SH-SY5Y (cell line): ENCODE results near the gene THBD.

Experiments
- GATA2 ChIP-seq: IDR thresholded peaks from 2 replicates; pipeline ENCODE4 v1.6.1; 2011; ENCODE audit warnings: mild to moderate bottlenecking, low read depth, low read length
- GATA3 ChIP-seq: IDR thresholded peaks from 2 replicates; pipeline ENCODE4 v1.6.1; 2011; ENCODE audit warnings: low read depth, mild to moderate bottlenecking, low read length, moderate library complexity

The THBD gene

DNA sequence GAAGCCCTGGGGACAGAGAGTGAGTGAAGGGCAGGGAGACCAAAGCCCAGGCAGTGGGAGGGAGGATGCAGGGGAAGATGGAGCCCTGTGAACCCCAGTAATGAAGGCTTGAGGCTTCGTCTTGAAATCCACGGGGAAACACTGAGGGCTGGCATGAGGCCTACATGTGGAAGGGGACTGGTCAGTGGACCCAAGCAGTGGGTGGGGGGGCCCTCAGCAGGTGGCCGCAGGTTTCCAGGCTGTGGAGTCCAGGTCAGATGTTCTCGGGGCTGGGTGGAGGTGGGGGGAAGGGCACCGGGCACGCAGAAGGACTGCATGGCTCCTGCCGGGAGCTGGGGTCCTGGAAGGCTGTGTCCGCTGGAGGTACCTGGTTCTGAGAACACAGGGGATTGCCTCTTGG, 39.4 kb upstream of the THBD start:
- no peak for TF ChIP-seq GATA3
- TF ChIP-seq GATA2 = no peak

GRCh38 chr20:23087587-23088251, 38.2 kb upstream of the THBD start:
- TF ChIP-seq GATA2 (no peak), GATA3 (no peak)

- no peak for TF ChIP-seq GATA2
- no peak for TF ChIP-seq GATA3
Measured at GRCh38 chr20:23086931-23087411, 37.5 kb upstream of the THBD start.

GRCh38 chr20:23086056-23086566, 36.6 kb upstream of the THBD start, which contains the start of gene CD93:
TSS of gene CD93 (minus strand) at chr20:23086324. CDS start at chr20:23086192, 132 bp downstream.
- no peak for TF ChIP-seq GATA3
- no peak for TF ChIP-seq GATA2

GRCh38 chr20:23085436-23086055, 36.1 kb upstream of the THBD start:
- TF ChIP-seq GATA2 = no peak
- TF ChIP-seq GATA3 = no peak

DNA sequence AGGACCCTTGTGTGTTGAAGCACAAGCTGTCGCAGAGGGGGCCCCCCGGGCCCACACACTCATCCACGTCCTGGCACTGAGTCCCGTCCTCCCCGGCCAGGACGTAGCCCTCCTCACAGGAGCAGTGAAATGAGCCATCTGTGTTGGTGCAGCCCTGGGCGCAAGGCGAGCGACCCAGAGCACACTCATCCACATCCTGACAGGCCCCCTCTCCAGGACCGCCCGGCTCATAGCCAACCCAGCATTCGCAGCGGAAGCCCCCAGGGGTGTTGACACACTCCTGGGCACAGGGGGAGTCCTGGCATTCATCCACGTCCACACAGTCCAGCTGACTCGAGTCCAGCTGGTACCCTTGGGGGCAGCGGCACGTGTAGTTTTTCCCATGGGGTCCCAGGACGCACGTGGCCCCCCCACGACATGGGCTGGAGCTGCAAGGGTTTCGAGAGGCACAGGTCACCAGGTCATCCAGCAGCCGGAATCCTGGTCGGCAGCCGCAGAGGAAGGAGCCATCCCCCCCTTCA, 35.4 kb upstream of the THBD start:
- TF ChIP-seq GATA2 = no peak

DNA sequence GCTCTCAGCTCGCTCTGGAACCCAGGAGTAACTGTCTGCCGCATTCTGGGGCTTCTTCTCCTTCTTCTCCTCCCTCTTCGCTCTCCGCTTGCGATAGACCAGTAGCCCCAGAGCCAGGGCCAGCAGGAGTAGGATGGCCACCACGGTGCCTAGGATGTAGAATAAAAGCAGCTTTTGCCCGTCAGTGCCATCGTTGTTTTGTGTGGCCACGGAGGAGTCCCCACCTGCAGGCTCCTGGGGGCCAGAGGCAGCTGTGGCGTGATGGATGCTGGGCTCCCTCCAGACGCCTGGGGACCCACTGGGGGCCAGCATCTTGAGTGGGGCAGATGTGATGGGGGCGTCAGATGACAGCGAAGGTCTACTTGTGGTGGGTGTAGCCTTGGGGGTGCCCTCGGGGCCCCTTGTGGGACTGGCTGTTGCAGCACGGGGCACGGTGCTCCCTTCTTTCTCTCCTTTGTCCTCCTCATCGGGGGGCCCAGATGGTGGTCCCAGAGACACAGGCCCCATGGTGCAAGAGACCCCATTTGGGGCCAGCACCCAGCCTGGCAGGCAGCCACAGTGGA, 34.9 kb upstream of the THBD start:
- no peak for TF ChIP-seq GATA2
- TF ChIP-seq GATA3 = no peak

GRCh38 chr20:23083553-23084220, 34.2 kb upstream of the THBD start:
- TF ChIP-seq GATA3 = no peak
- no peak for TF ChIP-seq GATA2

DNA sequence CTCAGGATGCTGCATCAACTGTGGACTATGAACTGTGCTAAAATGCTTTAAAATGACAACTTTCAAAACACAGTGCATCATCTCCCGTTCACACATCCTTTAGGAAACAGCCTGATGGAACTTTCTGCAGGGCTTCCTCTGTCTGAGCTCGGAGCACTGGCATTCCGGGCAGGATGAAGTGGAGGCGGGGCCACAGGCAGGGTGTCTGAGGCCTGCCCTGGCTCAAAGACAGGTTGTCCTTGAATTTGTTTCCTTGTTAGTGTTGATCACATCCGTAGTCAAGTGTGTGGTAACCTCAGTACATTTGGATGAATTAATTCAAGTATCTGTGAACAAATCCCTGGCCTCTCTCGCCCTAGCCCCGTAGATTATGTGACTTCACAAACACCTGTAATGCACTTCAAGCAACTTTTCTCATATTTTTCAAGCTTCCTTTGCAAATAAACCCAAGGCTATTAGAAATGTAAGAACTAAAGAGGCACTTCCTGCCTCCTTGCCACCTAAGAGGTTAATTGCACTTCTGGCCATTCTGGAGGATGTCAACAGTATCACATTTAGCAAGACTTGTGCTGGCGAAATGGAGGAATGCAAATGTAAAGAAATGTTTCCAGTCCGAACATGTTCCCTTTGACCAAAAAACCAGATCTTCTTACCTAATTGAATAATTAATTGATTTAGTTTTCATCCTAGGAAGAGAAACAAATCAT, 33.5 kb upstream of the THBD start:
- no peak for TF ChIP-seq GATA2
- no peak for TF ChIP-seq GATA3

DNA sequence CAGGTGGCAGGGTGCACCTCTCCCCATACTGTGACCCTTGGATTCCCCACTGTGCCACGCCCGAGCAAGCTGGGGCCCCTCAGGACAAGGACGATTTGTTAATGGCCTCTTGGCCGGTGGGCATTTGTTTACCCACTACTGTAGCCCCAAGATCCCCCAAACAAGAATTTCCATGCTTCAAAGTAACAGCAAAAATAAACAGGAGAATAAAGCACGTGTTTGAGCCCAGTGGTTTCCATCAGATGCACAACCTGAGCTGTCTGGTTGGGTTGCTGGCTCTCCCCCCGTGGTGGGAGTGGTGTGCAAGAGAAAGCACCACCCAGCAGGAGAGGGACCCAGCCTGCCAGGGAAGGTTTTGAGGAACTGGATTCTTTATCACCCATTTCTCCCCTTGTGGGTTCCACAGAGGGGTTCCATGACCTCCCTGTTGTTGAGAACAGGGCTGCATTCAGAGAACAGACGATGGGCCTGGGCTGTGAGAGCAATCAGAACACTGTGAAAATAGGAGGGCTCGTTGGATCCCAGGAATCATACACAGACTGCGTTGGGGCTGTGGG, 31.9 kb upstream of the THBD start:
- TF ChIP-seq GATA2 = no peak

DNA sequence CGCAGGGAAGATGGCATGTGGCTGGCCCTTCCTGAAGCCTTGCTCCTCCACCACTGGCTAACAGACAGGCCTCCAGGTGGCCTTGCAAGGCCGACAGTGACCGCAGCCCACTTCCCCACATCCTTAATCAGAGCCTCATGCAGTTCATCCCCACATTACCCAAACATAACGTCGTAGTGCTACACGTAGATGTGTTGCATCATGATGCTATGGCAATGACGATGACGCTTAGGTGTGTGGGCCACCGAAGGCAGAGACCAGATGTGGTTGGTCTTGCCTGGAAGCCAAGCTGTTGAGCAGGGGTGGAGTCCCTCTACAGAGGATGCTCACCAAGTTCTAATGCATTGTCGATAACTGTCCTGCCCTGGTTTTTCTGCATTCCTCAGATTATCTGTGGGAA, 31.0 kb upstream of the THBD start:
- TF ChIP-seq GATA3 (no peak), GATA2 (no peak)

DNA sequence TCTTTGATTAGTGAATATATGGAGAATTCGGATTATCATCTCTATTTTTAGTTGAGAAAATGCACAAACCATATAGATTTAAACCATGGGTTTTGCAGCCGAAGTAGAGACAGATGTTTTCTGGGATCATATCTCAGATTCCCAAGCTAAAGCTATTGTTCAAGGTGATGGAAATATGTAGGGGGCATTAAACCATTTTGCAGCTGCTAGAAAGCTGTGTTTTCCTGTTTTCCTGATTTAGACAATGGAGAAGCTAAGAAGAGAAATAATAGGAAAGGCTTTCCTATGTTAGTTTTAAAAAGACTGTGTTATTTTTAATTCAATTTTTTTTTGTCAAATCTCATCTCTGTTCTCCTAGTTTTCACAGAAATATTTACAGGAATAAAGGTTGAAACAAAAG, 30.5 kb upstream of the THBD start:
- TF ChIP-seq GATA3 = no peak
- TF ChIP-seq GATA2 = no peak

GRCh38 chr20:23079016-23079351, 29.5 kb upstream of the THBD start:
- no peak for TF ChIP-seq GATA2
